GM19025 (cell line): ENCODE results near the gene MCHR2.
A peak's percentile ranks its signal among the peaks of the same experiment; 100 is the strongest.

Source experiments
- ATAC-seq: cut with Tn5 transposase; IDR thresholded peaks from one replicate; pipeline ENCODE4 v1.9.1; 2021; ENCODE audit warnings: mild to moderate bottlenecking, low read depth, moderate library complexity; ENCODE audit not compliant: unreplicated experiment

Gene MCHR2

DNA sequence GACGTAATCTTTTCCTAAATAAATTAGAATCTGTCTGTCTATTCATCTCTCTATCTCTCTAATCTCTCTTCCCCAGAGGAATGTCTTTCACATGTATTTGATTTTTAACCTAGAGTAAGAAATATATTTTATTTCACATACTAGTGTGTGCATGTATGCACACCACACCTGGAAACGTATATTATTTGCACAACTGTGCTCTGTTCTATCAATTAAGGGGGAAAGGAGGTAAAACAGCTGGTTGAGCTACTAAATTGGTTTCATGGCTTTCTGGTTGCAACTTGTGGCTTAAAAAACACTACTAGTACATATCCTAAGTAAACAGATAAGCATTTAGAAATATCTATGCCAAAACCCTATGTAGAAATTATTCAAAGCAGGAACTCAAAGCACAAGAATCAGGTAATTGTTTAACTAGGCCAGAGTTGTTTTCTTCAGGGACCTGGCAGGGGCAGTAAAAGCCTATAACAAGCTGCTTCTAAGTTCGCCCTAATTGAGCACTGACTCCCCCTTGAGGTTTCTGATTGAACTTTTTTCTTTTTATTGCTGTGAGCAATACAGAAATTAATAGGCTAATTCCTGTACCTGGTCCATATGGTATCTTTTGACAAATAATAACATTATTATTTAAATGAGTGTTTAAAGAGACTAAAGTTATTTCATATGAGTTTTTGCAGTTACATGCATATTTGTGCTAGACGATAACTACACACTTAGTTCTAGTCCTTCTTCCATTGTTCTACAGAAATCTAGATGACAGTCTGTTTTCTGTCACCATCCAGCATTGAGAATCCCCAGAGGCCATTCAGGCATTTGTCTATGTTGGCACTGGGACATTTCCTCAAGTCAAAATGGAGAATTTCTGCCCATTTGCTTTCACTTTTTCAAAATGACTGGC is 88.6 kb downstream of the MCHR2 start:
- peak; percentile 81 for ATAC-seq

DNA sequence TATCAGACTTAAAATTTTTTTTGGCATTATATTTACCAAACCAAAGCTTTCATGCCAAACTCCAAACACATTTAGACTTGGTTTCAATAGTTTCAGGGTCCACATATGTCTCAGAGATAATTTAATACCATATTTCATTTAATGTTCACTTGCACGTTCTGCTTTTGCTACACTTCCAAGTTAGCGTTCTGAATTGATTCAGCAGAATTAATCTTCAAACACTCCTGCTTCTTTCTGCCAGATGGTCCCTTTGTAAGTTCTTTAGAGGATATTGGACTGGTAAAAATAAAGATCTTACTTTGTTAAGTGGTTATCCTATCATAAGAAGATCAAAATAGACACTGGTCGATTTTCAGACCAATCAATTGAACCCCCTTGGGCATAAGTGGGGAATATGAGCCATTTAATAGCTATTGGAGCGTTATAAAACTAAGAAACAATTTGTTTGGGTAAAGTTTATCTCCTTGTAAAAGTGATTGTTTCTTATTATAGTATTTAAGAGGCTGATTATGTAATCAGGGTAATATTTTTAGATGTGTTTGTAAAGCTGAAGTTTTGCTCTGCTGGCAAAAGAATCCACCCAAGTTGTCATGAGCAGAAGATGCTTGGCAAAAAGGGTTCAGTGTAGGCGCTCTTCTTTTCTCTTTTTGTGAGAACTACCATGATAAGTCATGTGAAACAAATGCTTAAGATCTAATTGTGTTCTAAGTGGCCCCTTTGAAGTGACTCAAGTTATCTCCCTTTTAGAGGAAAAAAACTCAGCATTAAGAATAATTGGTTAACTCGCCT is 92.2 kb downstream of the MCHR2 start:
- no peak for ATAC-seq

DNA sequence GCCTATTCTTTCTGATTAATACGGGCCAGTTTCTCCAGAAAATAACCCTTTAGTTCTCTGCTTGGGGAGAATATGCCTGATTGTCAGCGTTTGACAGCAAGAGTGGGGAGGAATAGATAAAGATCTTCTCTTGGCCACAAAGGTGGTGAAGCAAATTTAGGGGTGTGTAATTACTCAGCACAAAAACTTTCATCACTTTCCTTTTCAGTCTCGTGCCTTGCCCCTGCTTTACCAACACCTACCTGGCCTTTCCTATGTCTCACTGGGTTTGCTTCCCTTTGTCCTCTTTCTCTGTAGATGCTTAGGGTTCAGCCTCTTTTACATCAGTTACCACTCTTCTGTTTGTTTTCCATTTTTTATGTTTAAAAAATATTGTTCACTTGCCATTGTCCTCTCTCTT is 99.2 kb downstream of the MCHR2 start:
- ATAC-seq: no peak

DNA sequence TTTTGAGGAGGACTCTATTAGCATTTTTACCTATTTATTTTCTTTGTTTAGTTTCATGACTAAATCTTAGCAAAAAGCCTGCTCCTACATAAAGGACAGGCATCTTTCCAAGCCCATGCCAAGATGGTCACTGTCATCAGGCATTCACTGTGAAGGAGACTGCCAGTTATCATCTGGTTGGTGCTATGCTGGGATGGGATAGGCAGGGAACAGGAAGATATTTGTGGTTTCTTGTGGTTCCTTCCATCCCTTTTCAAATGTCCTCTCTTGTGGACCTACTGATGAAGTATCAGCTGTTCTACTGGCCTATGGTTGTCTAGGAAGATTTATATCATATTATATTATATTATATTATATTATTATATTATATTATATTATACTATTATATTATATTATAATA is 107.0 kb downstream of the MCHR2 start:
- no peak for ATAC-seq

DNA sequence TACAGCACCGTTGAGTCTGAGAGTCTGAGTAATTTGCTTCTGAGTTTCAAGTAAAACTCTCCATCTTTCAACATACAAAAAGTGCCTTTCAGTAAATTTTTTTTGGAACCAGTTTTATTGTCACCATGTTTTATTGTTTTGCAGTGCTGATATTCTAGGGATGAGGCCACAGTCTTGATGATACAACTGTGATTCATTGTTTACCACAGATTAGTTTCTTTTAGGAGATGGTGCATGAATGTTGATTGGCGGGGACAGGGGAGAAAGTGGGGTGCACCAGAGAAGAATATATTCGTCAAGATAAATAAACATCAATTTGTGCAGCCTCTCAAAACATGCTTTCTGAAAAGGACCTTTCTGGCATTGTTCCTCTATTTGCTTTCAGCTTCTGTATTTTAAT is 109.0 kb downstream of the MCHR2 start:
- ATAC-seq: no peak

DNA sequence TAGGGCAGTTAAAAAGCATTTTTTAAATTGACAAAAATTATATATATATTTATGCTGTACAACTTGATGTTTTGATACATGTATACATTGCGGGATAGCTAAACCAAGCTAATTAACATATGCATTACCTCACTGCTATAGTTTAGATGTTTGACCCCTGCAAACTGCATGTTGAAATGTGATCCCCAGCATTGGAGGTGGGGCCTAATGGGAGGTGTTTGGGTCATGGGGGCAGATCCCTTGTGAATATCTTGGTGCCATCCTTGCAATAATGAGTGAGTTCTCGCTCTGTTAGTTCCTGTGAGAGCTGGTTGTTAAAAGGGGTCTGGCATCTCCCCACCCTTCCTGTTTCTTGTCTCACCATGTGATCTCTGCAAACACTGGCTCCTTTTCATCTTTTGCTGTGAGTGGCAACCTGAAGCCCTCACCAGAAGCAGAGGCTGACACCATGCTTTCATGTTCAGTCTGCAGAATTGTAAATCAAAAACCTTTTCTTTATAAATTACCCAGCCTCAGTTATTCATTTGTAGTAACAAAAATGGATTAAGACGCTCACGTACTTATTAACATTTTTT is 111.8 kb downstream of the MCHR2 start:
- no peak for ATAC-seq

DNA sequence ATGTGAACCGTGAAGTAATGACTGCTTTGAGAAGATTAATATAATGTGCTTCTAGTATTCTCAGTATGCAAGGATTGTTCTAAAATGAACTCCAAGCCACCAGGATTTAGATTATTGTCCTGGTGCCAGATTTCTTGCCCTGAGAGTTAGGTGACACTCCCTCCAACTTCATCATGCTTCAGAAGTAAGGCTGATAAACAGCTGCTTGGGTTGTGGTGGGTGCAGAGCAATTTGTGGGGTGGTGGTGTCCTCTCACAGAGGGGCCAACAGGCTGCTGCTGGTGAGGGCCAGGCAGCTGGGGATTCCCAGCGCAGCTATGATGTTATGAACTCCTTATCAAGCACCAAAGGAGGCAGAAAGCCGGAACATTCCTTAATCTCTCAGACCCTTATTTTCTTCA is 114.6 kb downstream of the MCHR2 start:
- ATAC-seq: no peak

DNA sequence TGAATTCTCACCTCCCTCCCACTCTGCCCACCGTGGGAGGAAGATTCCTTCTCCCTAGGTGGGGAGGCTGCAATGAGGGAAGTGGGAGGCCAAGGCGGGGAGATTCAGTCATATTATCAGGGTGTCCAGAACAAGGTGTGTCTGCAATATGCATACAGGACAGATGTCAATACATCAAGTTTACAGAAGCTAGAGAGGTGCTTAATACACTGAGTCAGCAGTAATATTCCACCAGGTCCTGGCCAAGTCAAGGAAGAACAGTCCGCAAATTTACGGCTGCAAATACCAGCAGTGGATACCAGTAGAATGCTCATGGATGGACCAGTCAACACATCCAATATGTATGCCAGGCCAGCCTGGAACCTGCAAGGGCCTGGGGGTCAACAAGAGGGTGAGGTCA is 119.0 kb downstream of the MCHR2 start:
- ATAC-seq: no peak

DNA sequence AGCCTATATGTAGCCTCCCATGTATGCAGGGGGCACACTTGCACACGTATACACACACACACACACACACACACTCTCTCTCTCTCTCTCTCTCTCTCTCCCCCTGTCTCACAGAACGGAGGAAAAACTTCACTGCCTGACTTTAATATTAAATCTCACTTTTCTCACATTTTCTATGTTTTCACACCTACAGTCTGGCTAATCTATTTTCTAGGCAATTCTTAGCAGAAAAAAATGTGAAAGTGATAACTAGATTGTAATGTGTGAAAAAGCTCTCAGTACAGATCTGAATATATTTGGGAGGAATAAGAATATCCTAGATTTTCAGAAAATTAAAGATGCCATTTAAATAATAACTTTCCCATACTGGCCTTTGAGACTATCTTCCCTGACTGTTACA is 120.9 kb downstream of the MCHR2 start:
- ATAC-seq: no peak

DNA sequence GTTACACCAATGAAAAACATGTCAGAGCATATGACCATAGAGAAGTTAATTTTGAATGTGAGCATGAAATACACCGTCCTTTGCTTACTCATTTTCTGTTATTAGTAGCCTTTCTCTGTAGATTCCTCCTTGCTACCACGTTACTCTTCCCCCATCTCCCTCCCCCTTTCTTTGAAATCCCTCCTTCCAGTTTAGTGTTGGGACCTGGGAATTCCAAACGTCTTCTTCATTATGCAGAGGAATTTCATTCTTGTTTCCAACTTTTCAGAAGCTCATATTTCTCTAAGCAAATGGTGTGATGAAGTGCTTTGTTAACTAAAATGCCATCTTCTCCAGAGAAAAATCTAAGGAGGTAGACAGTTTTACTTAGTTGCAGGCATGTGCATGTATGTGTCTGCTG is 122.4 kb downstream of the MCHR2 start:
- no peak for ATAC-seq
